GM19467 (cell line): Measurements from ENCODE around the gene LAMA5.

Experiments used
- ATAC-seq: cut with Tn5 transposase; IDR thresholded peaks from one replicate; pipeline ENCODE4 v1.9.1; 2021; ENCODE audit warnings: mild to moderate bottlenecking, moderate library complexity; ENCODE audit not compliant: unreplicated experiment

LAMA5 gene

DNA sequence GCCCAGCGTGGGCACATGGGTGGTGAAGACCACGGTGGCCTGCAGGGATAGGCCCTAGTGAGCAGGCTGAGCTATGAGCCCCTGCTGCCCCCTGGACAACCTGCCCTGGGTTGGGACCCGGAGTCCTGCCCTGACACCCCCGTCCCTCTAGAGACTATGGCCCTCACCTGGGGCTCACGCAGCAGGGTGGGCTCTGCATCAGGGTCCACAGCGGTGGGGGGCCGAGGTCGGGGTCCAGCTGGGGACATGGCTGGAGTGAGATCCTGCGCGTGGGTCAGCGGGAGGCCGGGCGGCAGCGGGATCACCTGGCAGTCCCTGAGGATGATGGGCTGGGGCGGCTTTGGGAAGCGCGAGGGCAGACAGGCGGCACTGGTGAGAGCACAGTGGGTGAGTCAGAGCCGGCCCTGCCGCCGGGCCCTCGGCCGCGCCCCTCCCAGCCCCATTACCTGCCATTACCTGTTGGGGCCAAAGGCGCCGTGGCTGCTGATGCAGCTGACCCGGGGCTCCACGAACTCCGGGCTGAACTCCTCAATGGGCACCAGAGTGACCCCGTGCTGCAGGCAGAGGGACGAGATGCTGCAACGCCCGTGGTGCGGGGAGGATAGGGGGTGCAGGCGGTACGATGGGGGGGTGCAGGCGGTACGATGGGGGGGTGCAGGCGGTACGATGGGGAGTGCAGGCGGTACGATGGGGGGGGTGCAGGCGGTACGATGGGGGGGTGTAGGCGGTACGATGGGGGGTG lies 36.4 kb downstream of the LAMA5 start:
- ATAC-seq: no peak

DNA sequence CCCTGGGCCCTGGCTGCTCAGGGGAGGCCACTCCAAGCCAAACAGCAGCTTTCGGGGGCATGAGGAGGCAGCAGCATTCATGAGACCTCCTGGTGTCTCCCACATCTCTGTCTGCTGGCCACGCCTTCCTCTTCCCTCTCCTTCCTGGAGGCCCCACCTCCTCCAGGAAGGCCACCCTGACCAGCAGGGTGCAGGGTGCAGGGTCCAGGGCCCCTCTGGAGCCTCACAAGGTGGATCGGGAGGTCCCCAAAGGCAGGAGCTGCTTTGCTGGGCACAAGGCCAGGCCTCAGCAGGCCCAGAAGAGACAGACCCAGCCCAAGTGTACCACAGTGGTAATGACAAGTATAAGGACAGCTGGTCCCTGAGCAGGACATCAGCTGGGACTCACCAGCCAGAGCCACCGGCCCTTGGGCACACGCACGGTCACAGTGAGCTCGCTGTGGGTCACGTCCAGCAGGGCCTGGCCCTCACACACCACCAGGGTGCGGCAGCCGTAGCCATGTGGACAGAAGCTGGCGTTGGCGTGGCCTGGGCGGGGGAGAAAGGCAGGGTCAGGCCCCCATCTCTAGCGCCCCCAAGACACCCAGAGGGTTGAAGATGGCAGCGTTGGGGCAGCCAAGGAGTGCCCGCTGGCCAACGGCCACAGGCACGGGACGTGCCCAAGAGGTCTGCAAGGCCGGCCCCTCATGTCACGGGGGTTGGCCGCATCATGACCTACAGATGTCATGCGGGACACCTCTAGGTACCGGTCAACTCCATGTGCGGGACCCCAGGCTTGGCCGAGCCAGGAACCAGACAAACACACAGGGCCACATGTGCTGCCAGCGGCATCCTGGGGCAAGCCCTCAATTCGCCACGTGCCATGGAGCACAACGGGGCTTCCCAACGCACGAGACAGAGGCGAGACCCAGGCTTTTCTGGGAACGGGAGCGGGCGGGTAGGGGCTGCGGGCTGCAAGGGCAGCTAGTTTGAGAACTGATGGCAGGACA lies 37.4 kb downstream of the LAMA5 start:
- no peak for ATAC-seq

DNA sequence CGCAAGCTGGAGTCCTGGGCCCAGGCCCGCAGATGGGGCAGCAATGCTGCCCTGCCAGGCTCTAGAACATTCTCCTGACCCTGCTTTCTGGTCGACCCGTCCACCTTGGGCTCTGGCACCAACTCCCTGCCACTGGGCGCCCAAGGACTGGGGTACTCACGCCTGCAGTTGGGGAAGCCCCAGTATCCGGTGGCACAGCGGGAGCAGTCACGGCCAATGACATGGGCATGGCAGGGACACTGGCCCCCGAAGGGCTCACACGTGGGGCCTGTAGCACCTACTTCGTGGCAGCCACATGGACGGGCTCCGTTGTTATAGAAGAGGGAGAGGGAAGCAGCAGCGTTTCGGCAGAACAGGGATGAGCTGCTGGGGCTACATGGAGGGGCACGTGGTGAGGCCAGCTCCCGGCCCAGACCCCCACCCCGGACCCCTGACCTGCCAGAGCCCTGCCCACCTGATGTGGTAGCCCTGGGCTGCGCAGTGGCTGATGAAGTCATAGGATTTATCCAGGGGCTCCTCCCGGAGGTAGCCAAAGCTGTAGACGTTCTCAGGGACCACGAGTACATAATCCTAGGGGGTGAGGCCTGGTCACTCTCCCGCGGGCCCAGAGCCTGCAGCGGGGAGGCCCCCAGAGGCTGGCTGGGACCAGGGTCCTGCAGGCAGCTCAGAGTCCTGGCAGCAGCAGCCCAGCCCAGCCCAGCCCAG lies 38.3 kb downstream of the LAMA5 start:
- ATAC-seq: no peak

DNA sequence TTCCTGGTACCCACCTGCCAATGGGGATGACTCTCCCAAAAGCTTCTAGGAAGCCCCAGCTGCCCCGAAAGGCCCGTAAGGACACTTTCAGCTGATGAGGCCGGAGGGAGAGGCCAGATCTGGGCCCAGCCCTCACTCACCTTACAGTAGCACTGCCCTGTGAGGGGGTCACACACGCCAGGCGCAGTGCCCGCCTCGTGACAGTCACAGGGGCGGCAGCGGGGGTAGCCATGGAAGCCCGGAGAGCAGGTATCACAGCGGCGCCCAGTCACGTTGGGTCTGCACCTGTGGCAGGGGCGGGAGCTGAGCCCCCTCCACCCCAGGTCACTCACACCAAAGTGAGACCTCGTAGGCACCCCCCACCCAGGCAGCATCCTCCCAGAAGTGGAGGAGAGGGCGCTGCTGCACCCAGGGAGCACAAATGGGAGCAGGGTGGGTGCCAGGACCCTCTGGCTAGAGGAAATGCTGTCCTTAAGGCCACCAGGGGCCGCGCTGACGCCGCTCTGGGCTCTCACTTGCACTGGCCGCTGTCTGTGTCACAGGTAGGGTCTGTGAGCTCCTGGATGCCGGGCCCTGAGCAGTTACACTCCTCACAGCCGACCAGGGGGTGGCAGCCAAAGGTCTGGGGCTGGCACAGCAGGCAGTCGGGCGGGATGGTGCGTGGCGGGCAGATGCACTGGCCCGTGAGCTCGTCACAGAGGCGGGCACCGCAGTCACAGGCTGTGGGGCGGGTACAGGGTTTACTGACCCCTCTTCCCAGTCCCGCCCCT lies 39.2 kb downstream of the LAMA5 start:
- ATAC-seq: no peak

DNA sequence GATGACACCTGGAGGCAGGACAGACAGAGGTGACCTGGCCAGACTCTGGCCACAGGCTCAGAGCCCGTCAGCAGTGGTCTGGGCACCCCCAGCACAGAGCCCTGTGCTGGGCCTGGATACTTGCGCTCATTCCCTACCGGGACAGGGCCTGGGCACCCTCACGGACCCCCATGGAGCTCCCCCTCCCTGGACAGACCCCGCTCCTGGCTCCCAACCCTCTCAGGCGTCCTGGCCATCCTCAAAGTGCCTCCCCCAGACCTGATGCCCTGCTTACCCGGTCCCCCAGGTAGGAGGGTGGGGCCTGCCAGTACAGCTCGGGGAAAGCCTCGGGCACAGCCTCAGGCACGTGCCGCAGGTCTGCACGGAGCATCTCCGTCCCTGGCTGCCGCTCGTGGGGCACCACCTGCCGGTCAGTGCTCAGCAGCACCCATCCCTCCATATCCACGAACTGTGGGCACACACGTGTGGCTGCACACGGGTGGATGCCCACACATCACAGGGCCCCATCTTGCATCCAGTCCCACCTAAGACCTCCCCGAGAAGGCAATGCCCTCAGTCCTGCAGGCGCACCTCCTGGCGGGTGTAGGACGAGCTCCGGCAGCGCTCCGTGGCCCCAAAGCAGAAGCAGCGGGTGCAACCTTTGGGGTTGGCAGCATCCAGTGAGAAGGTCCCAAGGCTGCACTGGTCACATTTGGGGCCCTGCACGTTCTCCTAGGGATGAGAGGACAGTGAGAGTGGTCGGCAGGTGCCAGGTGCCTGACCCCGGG lies 40.0 kb downstream of the LAMA5 start:
- no peak for ATAC-seq

DNA sequence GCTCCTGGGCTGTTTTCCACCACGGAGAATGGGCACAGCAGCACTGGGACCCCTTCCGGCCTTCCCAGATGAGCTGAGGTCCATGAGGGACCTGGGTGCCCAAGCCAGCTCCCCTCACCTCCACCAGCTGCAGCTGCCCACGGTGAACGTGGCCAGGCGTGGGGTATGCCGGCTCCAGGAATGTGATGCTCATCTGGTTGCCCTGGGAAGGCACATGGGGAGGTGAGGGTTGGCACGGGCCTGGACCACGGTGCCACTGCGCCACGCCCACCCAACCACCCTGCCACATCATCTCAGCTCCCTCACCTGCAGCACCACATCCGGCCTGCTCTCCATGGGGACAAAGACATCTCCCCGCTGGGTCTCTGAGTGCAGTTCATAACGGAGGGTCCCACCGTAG lies 40.6 kb downstream of the LAMA5 start:
- ATAC-seq: no peak

DNA sequence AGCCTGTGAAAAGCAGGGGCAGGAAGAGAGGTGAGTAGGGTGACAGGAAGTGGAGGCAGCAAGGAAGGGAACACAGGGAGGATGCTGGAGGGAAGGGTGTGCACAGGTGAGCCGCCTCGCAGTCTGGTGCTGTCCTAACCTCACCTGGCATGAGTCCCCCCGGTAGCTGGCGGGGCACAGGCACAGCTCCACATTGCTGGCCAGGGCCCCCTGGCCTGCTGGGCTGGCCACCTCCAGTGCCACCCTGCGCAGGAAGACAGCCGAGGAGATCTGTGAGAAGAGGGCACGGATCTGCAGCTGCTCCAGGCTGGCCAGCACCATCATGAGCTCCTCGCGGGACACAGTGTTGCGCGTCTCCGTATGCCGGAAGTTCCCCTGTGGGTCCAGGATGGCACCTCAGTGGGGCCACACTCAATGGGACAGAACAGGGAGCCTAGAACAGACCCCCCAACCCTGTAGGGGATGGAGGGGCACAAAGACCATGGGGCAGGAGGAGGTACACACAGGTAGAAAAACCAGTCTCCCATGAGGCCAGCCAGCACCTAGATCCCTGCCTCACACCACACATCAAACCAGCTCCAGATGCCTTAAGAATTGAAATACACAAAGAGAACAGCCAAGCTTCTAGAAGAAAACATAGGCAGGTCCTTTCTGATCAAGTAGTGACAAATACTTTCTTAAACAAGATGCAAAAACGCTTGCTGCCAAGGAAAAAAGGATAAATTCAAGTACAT lies 41.8 kb downstream of the LAMA5 start:
- ATAC-seq: no peak

DNA sequence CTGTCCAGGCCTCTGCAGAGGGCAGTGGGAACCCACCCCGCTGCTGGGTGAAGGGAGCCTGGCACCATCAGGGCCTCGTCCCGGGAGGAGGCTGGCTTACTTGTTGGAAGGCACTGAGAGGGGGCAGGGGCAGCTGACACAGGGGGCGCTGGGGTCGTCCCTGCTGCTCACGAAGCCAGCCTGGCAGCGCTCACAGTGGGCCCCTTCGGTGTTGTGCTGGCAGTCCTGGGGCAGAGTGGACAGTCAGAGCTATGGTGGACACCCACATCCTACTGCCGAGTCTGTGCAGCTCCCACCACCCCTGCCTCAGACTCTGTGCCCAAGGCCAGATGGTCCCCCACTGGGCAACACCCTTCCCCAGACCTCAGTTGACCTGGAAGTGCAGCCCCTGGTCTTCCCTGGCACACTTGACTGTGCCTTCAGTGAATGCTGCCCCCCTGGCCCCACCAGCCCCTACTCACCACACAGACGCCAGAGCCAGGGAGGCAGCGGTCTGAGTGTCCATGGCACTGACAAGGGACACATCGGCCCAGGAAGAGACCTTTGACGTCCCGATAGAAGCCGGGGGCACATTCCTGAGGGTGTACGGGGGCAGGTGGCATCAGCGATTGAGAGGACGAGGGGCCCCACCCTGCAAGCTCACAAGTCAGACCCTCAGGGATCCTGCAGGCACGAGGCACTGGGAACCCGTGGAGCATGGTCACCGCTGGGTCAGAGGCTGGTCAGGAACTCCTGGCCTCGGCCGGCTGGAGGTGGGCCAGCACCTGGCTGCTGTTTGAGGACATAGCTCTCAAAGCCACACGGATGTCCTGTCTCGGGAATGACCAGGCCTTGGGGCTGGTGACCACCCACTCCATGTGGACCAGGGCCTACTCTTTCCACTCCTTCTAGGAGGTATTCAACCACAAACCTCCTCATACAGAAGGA lies 42.9 kb downstream of the LAMA5 start:
- ATAC-seq: no peak

DNA sequence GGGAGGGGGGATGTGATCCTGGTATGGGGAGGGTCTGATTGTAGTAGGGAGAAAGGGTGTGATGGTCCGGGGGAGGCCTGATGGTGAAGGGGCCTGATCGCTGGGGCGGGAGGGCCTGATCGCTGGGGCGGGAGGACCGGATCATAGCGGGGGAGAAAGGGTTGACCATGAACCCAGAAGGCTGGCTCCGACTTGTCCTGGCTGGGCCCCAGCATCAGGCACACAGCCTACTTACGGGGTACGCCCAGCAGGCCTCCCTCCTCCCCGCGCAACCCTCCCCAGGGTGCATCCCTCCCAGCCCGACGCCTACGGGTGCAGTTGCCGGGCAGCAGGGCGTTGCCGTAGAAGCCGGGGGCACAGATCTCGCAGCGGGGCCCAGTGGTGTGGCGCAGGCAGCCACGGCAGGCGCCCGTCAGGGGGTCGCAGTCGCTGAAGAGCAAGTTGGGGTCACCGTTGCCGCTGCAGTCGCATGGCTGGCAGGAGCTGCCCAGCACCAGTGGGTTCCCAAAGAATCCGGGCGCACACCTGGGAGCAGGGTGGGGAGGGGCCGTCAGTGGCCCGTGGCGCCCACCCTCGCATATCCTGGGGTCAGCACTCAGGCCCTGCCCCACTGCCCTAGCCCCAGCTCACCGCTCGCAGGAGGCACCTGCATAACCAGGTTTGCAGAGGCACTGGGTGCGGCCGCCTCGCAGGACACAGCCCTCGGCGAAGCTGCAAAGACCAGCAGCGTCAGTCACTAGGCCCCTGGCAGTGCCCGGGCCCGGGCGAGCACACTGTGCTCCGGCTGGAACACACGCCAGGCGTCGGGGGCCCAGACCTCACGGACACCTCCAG lies 43.7 kb downstream of the LAMA5 start:
- ATAC-seq: no peak

DNA sequence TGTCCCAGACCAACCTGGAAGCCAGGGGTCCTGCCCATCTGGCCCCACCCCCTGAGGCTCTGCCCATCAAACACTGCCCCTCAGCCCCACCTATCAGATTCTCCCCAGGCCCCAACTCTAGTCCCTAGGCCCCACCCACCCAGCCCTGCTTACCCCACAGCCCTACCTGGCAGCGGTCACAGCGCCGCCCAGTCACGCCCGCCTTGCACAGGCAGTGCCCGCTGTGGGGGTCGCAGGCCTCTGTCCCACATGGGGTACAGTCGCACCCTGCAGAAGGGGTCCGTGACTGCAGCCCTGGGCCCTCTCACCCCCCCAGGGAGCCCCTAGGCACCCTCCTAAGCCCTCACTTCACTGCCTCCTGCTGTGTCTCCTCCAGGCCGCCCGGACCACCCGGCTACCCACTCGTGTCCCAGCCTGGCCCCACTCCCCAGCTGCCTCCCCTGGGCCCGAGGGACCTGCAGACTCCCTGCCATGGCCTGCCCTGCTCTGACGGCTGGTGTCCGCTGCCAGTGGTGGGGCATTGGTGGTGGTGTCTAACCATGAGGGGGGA lies 44.5 kb downstream of the LAMA5 start:
- ATAC-seq: no peak

DNA sequence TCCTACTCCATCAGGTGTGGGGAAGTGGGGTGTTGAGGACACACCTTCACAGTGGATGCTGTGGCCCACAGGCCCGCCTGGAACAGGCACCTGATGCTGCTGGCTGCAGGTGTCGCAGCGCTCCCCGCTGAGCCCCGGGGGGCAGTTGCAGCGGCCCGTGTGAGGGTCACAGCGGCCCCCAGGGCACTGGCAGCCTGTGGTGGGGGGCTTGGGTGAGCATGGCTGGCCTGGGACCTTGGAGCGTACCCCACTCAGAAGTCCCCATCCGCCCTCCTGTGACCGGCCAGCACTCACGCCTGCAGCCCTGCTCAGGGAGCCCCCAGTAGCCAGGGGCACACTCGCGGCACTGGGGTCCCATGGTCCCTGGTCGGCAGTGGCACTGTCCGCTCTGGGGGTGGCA lies 45.1 kb downstream of the LAMA5 start:
- no peak for ATAC-seq

DNA sequence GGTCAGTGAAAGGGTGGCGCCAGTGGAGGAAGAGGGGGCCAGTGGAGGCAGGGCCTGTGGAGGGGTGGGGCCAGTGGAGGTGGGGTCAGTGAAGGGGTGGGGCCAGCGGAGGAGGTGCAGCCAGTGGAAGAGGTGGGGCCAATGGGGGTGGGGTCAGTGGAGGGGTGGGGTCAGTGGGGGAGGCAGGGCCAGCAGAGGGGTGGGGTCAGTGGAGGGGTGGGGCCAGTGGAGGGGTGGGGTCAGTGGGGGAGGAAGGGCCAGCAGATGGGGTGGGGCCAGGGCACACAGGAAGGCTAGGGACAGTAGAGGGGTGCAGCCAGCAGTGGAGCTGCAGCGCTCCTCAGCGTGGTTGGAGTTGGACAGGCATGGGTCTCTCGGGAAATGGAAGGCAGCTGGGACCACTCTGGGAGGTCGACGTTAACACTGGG lies 45.6 kb downstream of the LAMA5 start:
- no peak for ATAC-seq

DNA sequence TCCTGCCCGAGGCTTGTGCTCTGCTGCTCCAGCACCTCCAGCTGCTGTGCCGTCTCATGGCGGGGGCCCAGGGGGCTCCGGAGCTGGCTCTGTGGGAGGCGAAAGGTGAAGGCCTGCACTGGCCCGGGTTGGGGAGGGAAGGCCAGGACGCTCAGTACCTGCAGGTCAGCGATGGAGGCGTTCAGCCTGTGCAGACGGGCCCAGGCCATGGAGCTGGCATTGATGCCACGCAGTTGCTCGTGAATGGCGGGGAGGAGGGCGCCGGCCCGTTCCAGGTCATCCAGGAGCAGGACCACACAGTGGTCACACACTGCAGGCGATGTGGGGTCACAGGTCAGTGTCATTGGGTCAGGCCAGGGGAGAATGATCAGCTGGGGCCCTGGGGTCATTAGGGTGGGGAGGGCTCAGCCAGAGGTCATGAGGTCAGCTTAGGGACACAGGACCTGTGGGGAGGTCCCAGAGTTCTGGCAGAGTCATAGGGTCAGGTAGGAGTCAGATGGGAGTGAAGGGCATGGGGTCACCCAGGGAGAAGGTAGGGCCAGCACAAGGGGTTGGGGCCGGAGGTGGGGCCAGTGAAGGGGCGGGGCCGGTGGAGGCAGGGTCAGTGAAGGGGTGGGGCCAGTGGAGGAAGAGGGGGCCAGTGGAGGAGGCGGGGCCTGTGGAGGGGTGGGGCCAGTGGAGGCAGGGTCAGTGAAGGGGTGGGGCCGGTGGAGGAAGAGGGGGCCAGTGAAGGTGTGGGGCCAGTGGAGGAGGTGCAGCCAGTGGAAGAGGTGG lies 46.3 kb downstream of the LAMA5 start:
- no peak for ATAC-seq

DNA sequence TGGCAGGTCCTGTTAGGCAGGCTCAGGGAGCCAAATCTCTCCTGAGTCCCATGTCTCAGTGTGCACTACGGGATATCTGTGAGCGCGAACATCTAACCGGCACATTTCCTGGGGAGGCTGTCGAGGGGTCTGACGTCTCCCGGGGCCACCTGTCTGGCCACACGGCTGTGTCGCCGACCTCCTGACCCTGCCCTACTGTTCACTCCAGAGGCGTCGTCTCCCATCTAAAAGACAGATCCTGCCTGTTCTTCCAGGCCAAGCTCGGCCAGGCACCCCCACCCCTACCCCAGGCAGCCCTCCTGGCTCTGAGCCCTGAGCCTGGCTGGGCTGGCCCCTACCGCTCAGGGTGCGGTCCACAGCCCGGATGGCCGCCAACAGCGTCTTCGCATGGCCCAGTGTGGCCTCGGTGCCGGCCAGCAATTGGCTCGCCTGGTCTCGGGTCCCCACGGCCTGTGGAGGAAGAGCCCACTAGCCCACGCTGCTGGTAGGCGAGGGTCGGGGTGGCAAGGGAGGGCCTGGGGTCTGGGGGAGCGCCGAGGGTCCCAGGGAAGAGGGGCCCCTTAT lies 47.7 kb downstream of the LAMA5 start:
- ATAC-seq: no peak

DNA sequence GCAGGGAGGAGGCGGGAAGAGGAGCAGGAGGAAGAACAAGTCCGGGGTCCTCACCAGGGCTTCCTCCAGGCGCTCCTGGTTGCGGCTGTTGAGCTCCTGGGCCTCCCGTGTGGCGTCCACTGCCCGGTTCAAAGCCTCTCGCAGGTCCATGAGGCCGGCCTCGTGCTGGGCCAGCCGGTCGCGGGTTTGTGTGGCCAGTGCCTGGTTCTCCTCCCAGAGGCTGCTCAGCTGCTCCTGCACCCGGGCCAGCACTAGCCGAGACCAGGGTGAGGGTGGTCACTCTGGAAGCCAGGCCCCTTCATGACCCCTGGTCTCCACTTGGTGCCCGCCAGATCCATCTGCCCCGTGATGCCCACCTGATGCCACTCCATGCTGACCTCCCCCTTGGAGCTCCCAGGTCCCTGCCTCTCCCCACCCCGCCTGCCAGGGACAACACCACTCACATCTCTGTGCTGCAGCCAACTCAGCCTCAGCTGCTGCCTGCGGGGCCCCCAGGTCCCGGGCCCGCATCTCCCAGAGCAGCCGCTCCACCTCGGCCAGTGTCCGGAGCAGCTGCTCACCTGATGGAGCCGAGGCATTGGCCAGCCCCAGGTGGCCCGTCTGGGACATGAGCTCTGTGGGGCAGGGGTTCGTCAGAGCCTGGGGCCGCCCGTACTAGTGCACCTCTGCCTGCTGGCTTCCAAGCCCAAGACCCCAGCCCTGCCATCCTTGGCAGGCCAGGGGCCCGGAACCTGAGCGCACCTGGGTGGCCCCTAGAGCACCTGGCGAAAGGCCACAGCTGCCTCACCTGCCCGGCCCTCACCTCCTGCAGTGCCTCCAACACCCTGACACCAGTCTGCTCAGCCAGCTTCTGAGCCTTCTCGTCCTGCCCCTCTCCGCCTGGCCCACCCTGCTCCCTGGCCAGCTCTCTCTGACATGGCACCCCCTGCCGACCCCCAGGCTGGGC lies 48.4 kb downstream of the LAMA5 start:
- ATAC-seq: no peak
